Natural killer cell (primary cell): ENCODE measurements around the gene NATD1. TPM values are rescaled to one million over a fixed set of nuclear protein-coding genes. Genes with fewer than 3 reads are reported as not detected.

Experiments
- ATAC-seq, 3 donors: fragments of 150-1000 bp in 2 of 3; fragments of 200-7000 bp in 1 of 3; cut with Tn5 transposase; 1 replicate in 1 of 3; 2 replicates in 2 of 3; pipeline ENCODE4 v1.10.0; 2021; ENCODE audit warnings: mild to moderate bottlenecking in 2 of 3, moderate library complexity in 2 of 3
- DNase-seq, 2 donors: peaks; one replicate each; pipeline versions ENCODE4 v3.0.0 to v3.0.0-alpha.2; 2013 to 2021; ENCODE audit warnings: mixed read lengths in 1 of 2
- H3K27ac ChIP-seq: one replicate; pipeline ENCODE4 v1.5.1; 2013; ENCODE audit warnings: mild to moderate bottlenecking, low read length
- H3K27me3 ChIP-seq: one replicate; pipeline ENCODE4 v1.6.1; 2013; ENCODE audit warnings: low read length; ENCODE audit not compliant: control insufficient read depth, insufficient read depth
- H3K36me3 ChIP-seq: one replicate; pipeline ENCODE4 v1.6.1; 2013; ENCODE audit warnings: low read length; ENCODE audit not compliant: control insufficient read depth, insufficient read depth
- H3K4me1 ChIP-seq: one replicate; pipeline ENCODE4 v1.6.1; 2013; ENCODE audit warnings: low read length; ENCODE audit not compliant: control insufficient read depth, insufficient read depth
- H3K4me3 ChIP-seq: one replicate; pipeline ENCODE4 v1.5.1; 2013; ENCODE audit warnings: low read length
- H3K9me3 ChIP-seq: one replicate; pipeline ENCODE4 v1.6.1; 2013; ENCODE audit warnings: low read length; ENCODE audit not compliant: control insufficient read depth, insufficient read depth
- H3K27ac Mint-ChIP-seq, 2 donors: one replicate each; pipeline ENCODE4 v1.8.0; 2022; ENCODE audit warnings: mild to moderate bottlenecking in 2 of 2, mixed read lengths in 2 of 2, moderate library complexity in 1 of 2
- H3K27me3 Mint-ChIP-seq, 2 donors: one replicate each; pipeline ENCODE4 v1.8.0; 2022; ENCODE audit warnings: low read depth in 2 of 2, mixed read lengths in 2 of 2
- H3K36me3 Mint-ChIP-seq: one replicate; pipeline ENCODE4 v1.8.0; 2022; ENCODE audit warnings: mixed read lengths
- H3K4me1 Mint-ChIP-seq, 2 donors: one replicate each; pipeline ENCODE4 v1.8.0; 2022; ENCODE audit warnings: mixed read lengths in 2 of 2
- H3K4me3 Mint-ChIP-seq: one replicate; pipeline ENCODE4 v1.8.0; 2022; ENCODE audit warnings: mild to moderate bottlenecking, moderate library complexity, mixed read lengths
- H3K9me3 Mint-ChIP-seq, 2 donors: one replicate each; pipeline ENCODE4 v1.8.0; 2022; ENCODE audit warnings: mixed read lengths in 2 of 2
- CTCF ChIP-seq: fragments of 200-600 bp; IDR thresholded peaks from one replicate; pipeline ENCODE4 v1.8.0; 2022; ENCODE audit warnings: antibody characterized with exemption
- WGBS: methylation state at CpG from one replicate; pipeline ENCODE4 v1.1.7; 2013; ENCODE audit warnings: missing lambda C conversion rate; ENCODE audit not compliant: insufficient coverage; 5-methylcytosine and 5-hydroxymethylcytosine counted together
- intact Hi-C: fragments of 100-400 bp; cut with micrococcal nuclease; formaldehyde crosslinking; loops from one replicate; pipeline ENCODE4 v1.14.2; 2022
- total RNA-seq, 4 donors: library from RNA; stranded (reverse); fragments of 120-200 nt in 1 of 4; gene quantifications; one replicate each; pipeline versions ENCODE4 v1.2.3 to v1.2.4, GENCODE V29; 2013 to 2022

NATD1 gene
- total RNA-seq, 3 donors from 2014 or later (not counting 1 experiment from before 2014, with no cell fraction given) = 10.9 to 16.3 (median 14.1) TPM

- ATAC-seq (no peak), DNase-seq (no peak)
- intact Hi-C loops = no loop called here
- Histone ChIP-seq H3K27me3 (no peaks in the 10 kb centered on the region), H3K4me3 (no peak overlapping the region), H3K9me3 (peaks cover 2% of the 10 kb centered on the region), H3K27ac (no peak overlapping the region), H3K4me1 (no peaks in the 10 kb centered on the region), H3K36me3 (no peaks in the 10 kb centered on the region)
- Mint-ChIP-seq H3K4me1 (peaks cover 0 to 4% of the 10 kb centered on the region in 2 donors), H3K27ac (no peak overlapping the region), H3K9me3 (peaks cover 3 to 4% of the 10 kb centered on the region in 2 donors), H3K4me3 (no peak overlapping the region), H3K27me3 (no peaks in the 10 kb centered on the region), H3K36me3 (no peaks in the 10 kb centered on the region)
- no peak for TF ChIP-seq CTCF
- WGBS = 83% methylated on average over 7 of the region's 7 CpGs
Observed at GRCh38 chr17:21233581-21234347, 19.4 kb downstream of the NATD1 start.

- no peak for ATAC-seq
- no peaks in the 10 kb centered on the region for H3K4me1 ChIP-seq
- Mint-ChIP-seq H3K27ac (no peak overlapping the region), H3K9me3 (peaks cover 3 to 4% of the 10 kb centered on the region in 2 donors), H3K27me3 (no peaks in the 10 kb centered on the region), H3K4me3 (no peak overlapping the region), H3K4me1 (peaks cover 0 to 4% of the 10 kb centered on the region in 2 donors), H3K36me3 (no peaks in the 10 kb centered on the region)
- no peak for TF ChIP-seq CTCF
- H3K36me3 ChIP-seq = no peaks in the 10 kb centered on the region
- H3K27me3 ChIP-seq = no peaks in the 10 kb centered on the region
- intact Hi-C loops = no loop called here
- WGBS = 94% methylated on average over 4 of the region's 4 CpGs
- no peak overlapping the region for H3K27ac ChIP-seq
- peaks cover 2% of the 10 kb centered on the region for H3K9me3 ChIP-seq
- no peak for DNase-seq
- no peak overlapping the region for H3K4me3 ChIP-seq
Observed at GRCh38 chr17:21232033-21232749, 21.0 kb downstream of the NATD1 start.

- WGBS = 96% methylated on average over 6 of the region's 6 CpGs
- Mint-ChIP-seq H3K4me3 (no peak overlapping the region), H3K36me3 (no peaks in the 10 kb centered on the region), H3K27ac (no peak overlapping the region), H3K4me1 (peaks cover 0 to 4% of the 10 kb centered on the region in 2 donors), H3K27me3 (no peaks in the 10 kb centered on the region), H3K9me3 (peaks cover 3 to 4% of the 10 kb centered on the region in 2 donors)
- no peaks in the 10 kb centered on the region for H3K36me3 ChIP-seq
- H3K27ac ChIP-seq = no peak overlapping the region
- no peaks in the 10 kb centered on the region for H3K4me1 ChIP-seq
- intact Hi-C loops = no loop called here
- no peak for DNase-seq
- peaks cover 2% of the 10 kb centered on the region for H3K9me3 ChIP-seq
- no peak for ATAC-seq
- no peak for TF ChIP-seq CTCF
- H3K27me3 ChIP-seq = no peaks in the 10 kb centered on the region
- no peak overlapping the region for H3K4me3 ChIP-seq
Observed at GRCh38 chr17:21231533-21231932, 21.7 kb downstream of the NATD1 start.
